Measurements from ENCODE around the gene TRIM45.

Gene TRIM45

GRCh38 chr1:117135329-117135728 lies 13.8 kb upstream of the TRIM45 start:
- H3K4me3 ChIP-seq (ENCODE audit: low read depth, low read length) = no peak overlapping the region
- DNase-seq (ENCODE audit: low read depth, low spot score) = no peak
- in situ Hi-C loops (cut with HindIII; ENCODE audit: low sequenced_read_pairs) = no loop called here
- no peak for TF ChIP-seq CTCF (IDR thresholded peaks at IDR 0.05; ENCODE audit: low read depth, low read length)

- TF ChIP-seq CTCF (IDR thresholded peaks at IDR 0.05; ENCODE audit: low read depth, low read length) = no peak
- in situ Hi-C loops (cut with HindIII; ENCODE audit: low sequenced_read_pairs) = no loop called here
Observed at GRCh38 chr1:117130526-117130925, 9.0 kb upstream of the TRIM45 start.

GRCh38 chr1:117128323-117129079 lies 7.0 kb upstream of the TRIM45 start:
- no peak overlapping the region for H3K4me3 ChIP-seq (ENCODE audit: low read depth, low read length)
- DNase-seq (ENCODE audit: low read depth, low spot score) = peak; percentile 74
- peak; percentile 49 for TF ChIP-seq CTCF (IDR thresholded peaks at IDR 0.05; ENCODE audit: low read depth, low read length)
- in situ Hi-C loops (cut with HindIII; ENCODE audit: low sequenced_read_pairs) = no loop called here

More at GRCh38 chr1:117130526-117130925, 9.0 kb upstream of the TRIM45 start:
- no peak overlapping the region for H3K4me3 ChIP-seq (ENCODE audit: low read depth, low read length)
- DNase-seq (ENCODE audit: low read depth, low spot score) = no peak

- DNase-seq (ENCODE audit: low read depth, low spot score) = no peak
- no peak for TF ChIP-seq CTCF (IDR thresholded peaks at IDR 0.05; ENCODE audit: low read depth, low read length)
- in situ Hi-C loops (cut with HindIII; ENCODE audit: low sequenced_read_pairs) = no loop called here
- no peak overlapping the region for H3K4me3 ChIP-seq (ENCODE audit: low read depth, low read length)
Observed at GRCh38 chr1:117127795-117128194, 6.2 kb upstream of the TRIM45 start.

- in situ Hi-C loops (cut with HindIII; ENCODE audit: low sequenced_read_pairs) = no loop called here
- no peak for DNase-seq (ENCODE audit: low read depth, low spot score)
- TF ChIP-seq CTCF (IDR thresholded peaks at IDR 0.05; ENCODE audit: low read depth, low read length) = no peak
Observed at GRCh38 chr1:117124661-117125060, 3.1 kb upstream of the TRIM45 start.

GRCh38 chr1:117123274-117123673 lies 1.7 kb upstream of the TRIM45 start:
- no peak overlapping the region for H3K4me3 ChIP-seq (ENCODE audit: low read depth, low read length)
- in situ Hi-C loops (cut with HindIII; ENCODE audit: low sequenced_read_pairs) = no loop called here
- DNase-seq (ENCODE audit: low read depth, low spot score) = no peak
- no peak for TF ChIP-seq CTCF (IDR thresholded peaks at IDR 0.05; ENCODE audit: low read depth, low read length)

More at GRCh38 chr1:117124661-117125060, 3.1 kb upstream of the TRIM45 start:
- no peak overlapping the region for H3K4me3 ChIP-seq (ENCODE audit: low read depth, low read length)
